ENCODE measurements around the gene TDRD3. TPM values are rescaled to one million over a fixed set of nuclear protein-coding genes. Genes with fewer than 3 reads are reported as not detected.

TDRD3 gene
- total RNA-seq, 2 donors from 2014 or later: 12.9 to 22.5 TPM

Other genes with a start within 250 kb of the TDRD3 start
- gene DIAPH3, start 233.3 kb upstream of the TDRD3 start, total RNA-seq: 10 to 100 TPM; 31.3 to 36.8 TPM